GM13976 (cell line): Measurements from ENCODE around the gene EPB41L3.

ENCODE experiments used
- DNase-seq: peaks from one replicate; pipeline ENCODE4 v3.0.0; 2012; ENCODE audit warnings: low spot score
- in situ Hi-C: fragments of 300-500 bp; cut with MboI; formaldehyde crosslinking; loops from one replicate; pipeline ENCODE4 v1.12.0; 2022; ENCODE audit warnings: low sequenced_read_pairs, mixed read lengths, inconsistent platforms; ENCODE audit not compliant: unreplicated experiment
- TF ChIP-seq, protein P1 (sequence below): IDR thresholded peaks from 2 replicates; pipeline ENCODE4 v1.5.1; 2012; ENCODE audit warnings: borderline replicate concordance, mild to moderate bottlenecking; ENCODE audit not compliant: insufficient read depth; ENCODE audit errors: extremely low read depth, missing control alignments, control extremely low read depth

The EPB41L3 gene

DNA sequence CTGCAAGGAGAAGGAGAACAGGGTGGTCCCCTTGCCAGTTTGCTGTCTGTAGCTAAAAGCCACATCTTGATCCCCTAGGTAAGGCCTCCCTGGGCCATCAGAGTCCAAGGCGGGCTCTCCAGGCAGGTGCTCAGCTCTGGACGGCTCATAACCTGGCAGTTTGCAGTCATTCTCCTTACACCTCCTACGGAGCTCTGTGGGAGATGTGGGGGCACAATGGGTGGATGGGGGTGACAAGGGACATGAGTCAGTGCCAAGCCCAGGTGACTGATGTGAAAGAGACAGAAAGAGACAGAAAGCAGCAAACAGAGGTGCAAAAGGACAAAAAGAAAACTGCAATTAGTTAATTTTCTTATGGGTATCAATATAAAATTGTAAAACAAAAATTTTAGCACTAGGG is 127.7 kb downstream of the EPB41L3 start:
- in situ Hi-C loops: no loop called here
- DNase-seq: no peak
- TF ChIP-seq, protein P1, sequence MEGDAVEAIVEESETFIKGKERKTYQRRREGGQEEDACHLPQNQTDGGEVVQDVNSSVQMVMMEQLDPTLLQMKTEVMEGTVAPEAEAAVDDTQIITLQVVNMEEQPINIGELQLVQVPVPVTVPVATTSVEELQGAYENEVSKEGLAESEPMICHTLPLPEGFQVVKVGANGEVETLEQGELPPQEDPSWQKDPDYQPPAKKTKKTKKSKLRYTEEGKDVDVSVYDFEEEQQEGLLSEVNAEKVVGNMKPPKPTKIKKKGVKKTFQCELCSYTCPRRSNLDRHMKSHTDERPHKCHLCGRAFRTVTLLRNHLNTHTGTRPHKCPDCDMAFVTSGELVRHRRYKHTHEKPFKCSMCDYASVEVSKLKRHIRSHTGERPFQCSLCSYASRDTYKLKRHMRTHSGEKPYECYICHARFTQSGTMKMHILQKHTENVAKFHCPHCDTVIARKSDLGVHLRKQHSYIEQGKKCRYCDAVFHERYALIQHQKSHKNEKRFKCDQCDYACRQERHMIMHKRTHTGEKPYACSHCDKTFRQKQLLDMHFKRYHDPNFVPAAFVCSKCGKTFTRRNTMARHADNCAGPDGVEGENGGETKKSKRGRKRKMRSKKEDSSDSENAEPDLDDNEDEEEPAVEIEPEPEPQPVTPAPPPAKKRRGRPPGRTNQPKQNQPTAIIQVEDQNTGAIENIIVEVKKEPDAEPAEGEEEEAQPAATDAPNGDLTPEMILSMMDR: no peak

DNA sequence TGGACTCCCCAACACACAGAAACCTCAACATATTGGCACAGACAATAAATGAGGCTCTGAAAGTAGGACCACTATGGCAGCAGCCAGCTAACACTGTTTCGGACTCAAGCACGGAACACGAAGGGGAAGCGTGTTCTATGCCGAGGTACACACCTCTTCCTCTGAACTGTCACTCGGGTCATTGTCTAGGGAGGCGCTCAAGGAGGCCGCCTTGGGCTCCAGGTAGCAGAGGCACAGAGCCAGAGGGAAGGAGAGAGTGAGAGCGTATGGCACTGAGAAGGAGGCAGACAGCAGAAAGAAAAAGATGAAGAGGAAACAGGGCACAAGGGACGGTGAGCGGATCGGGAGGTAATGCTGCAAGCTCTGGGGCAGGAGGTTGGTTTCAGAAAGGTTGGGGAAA is 128.1 kb downstream of the EPB41L3 start:
- TF ChIP-seq, protein P1: no peak
- DNase-seq: no peak

DNA sequence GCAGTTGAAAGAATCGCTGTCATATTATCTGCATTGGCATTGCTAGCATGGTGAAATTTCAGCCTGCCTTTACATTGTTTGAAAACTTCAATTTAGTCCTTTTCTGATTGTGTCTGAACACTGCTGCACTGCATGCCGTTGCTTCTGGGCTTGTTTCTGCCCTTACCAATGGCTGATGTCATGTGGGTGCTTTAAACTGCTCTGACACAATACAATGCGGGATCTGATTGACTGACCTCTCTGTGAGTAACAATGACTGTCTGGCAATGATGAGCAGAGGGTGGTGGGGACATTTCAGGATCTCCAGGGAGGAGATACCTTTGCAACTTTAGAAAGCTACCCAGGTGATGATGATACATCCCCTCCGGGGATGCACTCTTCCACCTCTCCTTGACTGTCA is 128.8 kb downstream of the EPB41L3 start:
- in situ Hi-C loops: no loop called here
- no peak for DNase-seq
- TF ChIP-seq, protein P1: no peak

More for the DNA sequence above, 128.1 kb downstream of the EPB41L3 start:
- in situ Hi-C loops: no loop called here

DNA sequence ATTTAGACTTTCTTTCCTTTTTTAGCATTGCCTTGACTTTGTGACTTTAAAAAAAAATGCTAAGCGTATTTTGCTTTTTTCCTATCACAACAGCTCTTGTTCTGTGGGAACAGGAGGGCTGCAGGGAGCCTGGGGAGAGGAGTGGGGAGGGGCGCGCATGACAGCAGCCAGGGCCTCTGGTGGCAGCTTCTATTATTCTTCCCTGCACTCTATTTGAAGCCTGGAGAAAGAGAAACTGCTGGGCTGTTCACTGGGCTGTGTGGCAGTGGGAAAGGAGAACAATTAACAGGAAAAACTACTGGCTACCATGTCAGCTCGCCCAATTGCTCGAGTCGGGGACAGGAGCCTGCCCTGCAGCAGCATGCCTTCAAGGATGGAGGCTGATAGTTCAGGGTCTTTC is 129.3 kb downstream of the EPB41L3 start:
- TF ChIP-seq, protein P1: no peak
- in situ Hi-C loops: no loop called here
- no peak for DNase-seq

DNA sequence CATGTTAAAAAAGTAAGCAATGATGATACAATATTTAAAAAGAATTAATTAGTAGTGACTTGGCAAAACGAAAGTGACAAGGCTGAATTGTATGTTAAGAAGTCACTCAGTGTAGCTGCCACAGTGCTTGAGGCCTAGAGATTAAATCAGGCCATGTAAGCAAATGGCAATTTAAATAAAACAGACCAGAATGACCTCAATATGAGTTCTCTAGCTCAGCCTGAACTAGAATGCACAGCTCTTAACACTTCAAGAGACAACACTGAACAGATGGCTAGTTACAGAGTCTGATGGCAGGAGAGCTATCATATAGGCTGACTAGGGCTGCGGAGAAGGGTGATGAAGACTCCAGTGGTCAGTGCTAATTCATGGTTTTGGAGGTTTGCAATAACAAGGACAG is 130.3 kb downstream of the EPB41L3 start:
- TF ChIP-seq, protein P1: no peak
- DNase-seq: no peak
- in situ Hi-C loops: no loop called here

DNA sequence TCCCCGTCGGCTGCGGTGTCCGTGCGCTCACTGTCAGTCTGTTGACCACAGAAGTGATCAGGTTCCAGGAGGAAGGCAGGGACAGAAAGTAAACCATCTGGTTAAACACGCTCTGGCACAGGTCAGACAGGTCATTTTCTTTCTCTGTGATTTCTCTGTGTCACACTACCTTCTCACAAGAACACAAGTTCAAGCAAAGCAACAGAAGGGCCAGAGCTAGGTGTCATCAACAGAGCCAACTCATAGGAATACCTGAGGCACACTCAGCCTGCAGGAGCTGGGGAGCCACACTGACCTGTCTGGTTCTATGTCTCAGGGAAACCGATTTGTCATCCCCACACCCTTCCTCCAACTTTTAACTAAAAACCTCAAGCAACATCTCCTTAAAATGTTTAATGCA is 133.2 kb downstream of the EPB41L3 start:
- TF ChIP-seq, protein P1: no peak
- DNase-seq: no peak
- in situ Hi-C loops: no loop called here

DNA sequence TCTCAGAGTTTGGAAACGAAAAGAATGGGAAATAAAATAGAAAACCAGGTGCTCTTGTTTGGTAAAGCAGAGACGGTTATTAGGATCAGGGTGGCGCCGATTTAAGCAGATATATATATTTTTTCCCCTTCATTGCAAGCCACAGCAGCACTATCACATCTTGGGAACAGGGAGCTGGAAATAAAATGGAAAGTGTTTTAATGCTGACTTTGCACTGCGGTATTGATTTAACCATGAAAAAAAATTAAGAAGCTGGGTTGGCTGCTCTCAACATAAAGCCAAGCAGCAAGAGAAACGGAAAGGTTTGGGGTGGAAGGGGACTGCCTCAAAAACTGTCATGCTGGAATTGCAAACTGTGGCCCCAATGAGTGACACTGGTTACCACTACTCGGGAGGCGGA is 145.5 kb downstream of the EPB41L3 start:
- TF ChIP-seq, protein P1: no peak
- no peak for DNase-seq
- in situ Hi-C loops: no loop called here
